Hepatocyte (in vitro differentiated cells): ENCODE results near the gene IRS2.

Experiments used
- CTCF ChIP-seq: fragments of 200-600 bp; sonication (generic); IDR thresholded peaks from 2 replicates; pipeline ENCODE4 v1.5.1; 2016; ENCODE audit warnings: antibody characterized with exemption, mild to moderate bottlenecking; ENCODE audit not compliant: poor library complexity
- EZH2 ChIP-seq: fragments of 200-600 bp; sonication (generic); IDR thresholded peaks from 2 replicates; pipeline ENCODE4 v1.6.1; 2016; ENCODE audit warnings: antibody characterized with exemption, mild to moderate bottlenecking, borderline replicate concordance
- EZH2phosphoT487 ChIP-seq: fragments of 200-600 bp; sonication (generic); IDR thresholded peaks from one replicate; pipeline ENCODE4 v1.6.1; 2018; ENCODE audit warnings: antibody characterized with exemption, mild to moderate bottlenecking, low read depth, moderate library complexity; ENCODE audit not compliant: unreplicated experiment, severe bottlenecking

- TF ChIP-seq CTCF: no peak
- no peak for TF ChIP-seq EZH2
- no peak for TF ChIP-seq EZH2phosphoT487
Observed at GRCh38 chr13:109768616-109769015, 17.8 kb downstream of the IRS2 start.
